Activated CD4-positive, alpha-beta T cell treated with anti-CD3 and anti-CD28 coated beads for 36 hours (primary cell): ENCODE data around the gene SPTB. TPM values are rescaled to one million over a fixed set of nuclear protein-coding genes. Genes with fewer than 3 reads are reported as not detected.

Experiments
- ATAC-seq: fragments of 200-7000 bp; cut with Tn5 transposase; one replicate; pipeline ENCODE4 v1.10.0; 2021; ENCODE audit warnings: mild to moderate bottlenecking, moderate library complexity
- CTCF ChIA-PET: fragments of 350-600 bp; sonication (Branson Sonifier 250); formaldehyde crosslinking; loops from one replicate; lab custom pipeline; 2021; ENCODE audit warnings: antibody characterized with exemption; lab: Charles Lee
- POLR2A ChIA-PET: fragments of 350-600 bp; sonication (Branson Sonifier 250); formaldehyde crosslinking; loops from one replicate; lab custom pipeline; 2021; ENCODE audit warnings: antibody characterized with exemption, inconsistent platforms; lab: Charles Lee
- DNase-seq: peaks from one replicate; pipeline ENCODE4 v3.0.0-alpha.2; 2020
- H3K27ac Mint-ChIP-seq: one replicate; pipeline ENCODE4 v1.8.0; 2021; ENCODE audit warnings: mixed read lengths
- H3K27me3 Mint-ChIP-seq: one replicate; pipeline ENCODE4 v1.8.0; 2021; ENCODE audit warnings: mixed read lengths
- H3K36me3 Mint-ChIP-seq: one replicate; pipeline ENCODE4 v1.8.0; 2021; ENCODE audit warnings: low read depth, mixed read lengths
- H3K4me1 Mint-ChIP-seq: one replicate; pipeline ENCODE4 v1.8.0; 2021; ENCODE audit warnings: mixed read lengths
- H3K4me3 Mint-ChIP-seq: one replicate; pipeline ENCODE4 v1.8.0; 2021; ENCODE audit warnings: mild to moderate bottlenecking, moderate library complexity, mixed read lengths
- H3K9me3 Mint-ChIP-seq: one replicate; pipeline ENCODE4 v1.8.0; 2021; ENCODE audit warnings: low read depth, mixed read lengths
- intact Hi-C, 2 experiments: fragments of 100-400 bp; cut with DNase I in 1 of 2; cut with micrococcal nuclease in 1 of 2; formaldehyde crosslinking; loops; one replicate each; pipeline versions ENCODE4 v1.14.2 to v1.15.1; 2022 to 2024; cut with DNase I, micrococcal nuclease
- total RNA-seq, 2 experiments: library from RNA; stranded (reverse); gene quantifications; one replicate each; pipeline ENCODE4 v1.2.3, GENCODE V29; 2021

SPTB gene
- total RNA-seq, 2 experiments from 2014 or later = 0.32 to 0.60 TPM

DNA sequence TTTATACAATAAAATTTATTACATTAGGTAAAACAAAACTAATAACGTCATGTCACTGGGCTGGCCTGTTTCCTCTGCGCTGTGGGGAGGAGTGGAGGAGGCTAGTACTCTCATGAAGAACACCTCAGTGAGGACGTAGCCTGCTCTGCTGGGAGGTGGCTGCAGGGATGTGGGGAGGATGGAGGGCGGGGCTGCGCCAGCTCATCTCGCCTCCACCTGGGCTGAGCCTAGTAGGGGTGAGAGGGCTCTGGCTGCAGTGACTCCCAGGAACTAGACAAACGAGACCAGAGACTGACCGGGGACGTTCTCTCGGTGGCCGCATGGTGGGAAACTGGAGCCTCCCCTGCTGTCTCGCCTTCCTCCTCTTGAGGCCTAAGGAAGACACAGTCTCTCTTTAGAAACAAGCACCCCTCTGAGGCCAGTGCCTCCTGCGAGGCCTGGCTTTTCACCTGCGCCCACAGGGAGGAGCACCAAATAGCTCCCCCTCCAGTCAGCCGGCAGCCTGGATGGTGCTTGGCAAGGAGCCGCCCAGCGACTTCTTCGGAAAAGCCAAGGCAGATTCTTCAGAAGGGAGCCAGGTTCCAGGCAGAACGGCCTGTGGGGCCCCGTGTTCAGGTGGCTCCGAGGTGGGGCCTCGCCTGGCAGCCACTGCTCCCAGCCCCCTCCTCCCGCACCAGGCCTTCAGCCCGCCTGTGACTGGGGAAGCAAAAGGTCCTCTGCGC, 113.1 kb downstream of the SPTB start:
- CTCF ChIA-PET = interaction anchor here (2.3 kb wide), 1 partner anchor 96 kb away, joined by 20 read pairs; no protein-coding TSS in a partner anchor
- ATAC-seq = no peak
- no peaks in the 10 kb centered on the region for H3K27me3 Mint-ChIP-seq
- no peak overlapping the region for H3K27ac Mint-ChIP-seq
- DNase-seq = no peak
- POLR2A ChIA-PET = no interaction called here
- no peak overlapping the region for H3K4me3 Mint-ChIP-seq
- no peaks in the 10 kb centered on the region for H3K36me3 Mint-ChIP-seq
- intact Hi-C loops = loop anchor here in 1 of 2 experiments (10.0 kb wide), 1 partner anchor 422 kb away; no protein-coding TSS in a partner anchor
- peaks cover 40% of the 10 kb centered on the region for H3K4me1 Mint-ChIP-seq
- no peaks in the 10 kb centered on the region for H3K9me3 Mint-ChIP-seq

DNA sequence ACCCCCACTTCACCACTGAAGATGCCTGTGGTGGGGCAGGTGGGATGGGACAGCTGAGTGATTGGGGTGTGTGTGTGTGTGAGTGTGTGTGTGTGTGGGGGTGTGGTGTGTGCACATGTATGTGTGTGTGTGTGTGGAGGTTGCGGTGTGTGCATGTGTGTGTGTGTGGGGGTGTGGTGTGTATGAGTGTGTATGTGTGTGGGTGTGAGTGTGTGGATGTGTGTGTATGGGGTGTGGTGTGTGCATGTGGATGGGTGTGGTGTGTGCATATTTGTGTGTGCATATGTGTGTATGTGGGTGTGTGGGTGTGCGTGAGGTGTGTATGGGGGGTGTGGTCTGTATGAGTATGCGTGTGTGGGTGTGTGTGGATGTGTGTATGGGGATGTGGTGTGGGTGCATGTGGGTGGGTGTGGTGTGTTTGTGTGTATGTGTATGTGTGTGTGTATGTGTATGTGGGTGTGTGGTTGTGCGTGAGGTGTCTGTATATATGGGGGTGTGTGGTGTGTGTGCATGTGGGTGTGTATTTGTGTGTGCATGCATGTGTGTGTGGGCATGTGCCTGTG, 113.9 kb downstream of the SPTB start:
- ATAC-seq = no peak
- Mint-ChIP-seq H3K36me3 (no peaks in the 10 kb centered on the region), H3K27ac (no peak overlapping the region), H3K4me3 (no peak overlapping the region), H3K27me3 (no peaks in the 10 kb centered on the region), H3K9me3 (no peaks in the 10 kb centered on the region), H3K4me1 (peaks cover 36% of the 10 kb centered on the region)
- intact Hi-C loops = loop anchor here in 1 of 2 experiments (10.0 kb wide), 1 partner anchor 421 kb away; no protein-coding TSS in a partner anchor
- ChIA-PET CTCF (interaction anchor here (0.7 to 2.3 kb wide), 10 partner anchors 10 to 254 kb away, joined by 3 to 20 read pairs (median 6); no protein-coding TSS in a partner anchor), POLR2A (no interaction called here)
- DNase-seq = no peak

DNA sequence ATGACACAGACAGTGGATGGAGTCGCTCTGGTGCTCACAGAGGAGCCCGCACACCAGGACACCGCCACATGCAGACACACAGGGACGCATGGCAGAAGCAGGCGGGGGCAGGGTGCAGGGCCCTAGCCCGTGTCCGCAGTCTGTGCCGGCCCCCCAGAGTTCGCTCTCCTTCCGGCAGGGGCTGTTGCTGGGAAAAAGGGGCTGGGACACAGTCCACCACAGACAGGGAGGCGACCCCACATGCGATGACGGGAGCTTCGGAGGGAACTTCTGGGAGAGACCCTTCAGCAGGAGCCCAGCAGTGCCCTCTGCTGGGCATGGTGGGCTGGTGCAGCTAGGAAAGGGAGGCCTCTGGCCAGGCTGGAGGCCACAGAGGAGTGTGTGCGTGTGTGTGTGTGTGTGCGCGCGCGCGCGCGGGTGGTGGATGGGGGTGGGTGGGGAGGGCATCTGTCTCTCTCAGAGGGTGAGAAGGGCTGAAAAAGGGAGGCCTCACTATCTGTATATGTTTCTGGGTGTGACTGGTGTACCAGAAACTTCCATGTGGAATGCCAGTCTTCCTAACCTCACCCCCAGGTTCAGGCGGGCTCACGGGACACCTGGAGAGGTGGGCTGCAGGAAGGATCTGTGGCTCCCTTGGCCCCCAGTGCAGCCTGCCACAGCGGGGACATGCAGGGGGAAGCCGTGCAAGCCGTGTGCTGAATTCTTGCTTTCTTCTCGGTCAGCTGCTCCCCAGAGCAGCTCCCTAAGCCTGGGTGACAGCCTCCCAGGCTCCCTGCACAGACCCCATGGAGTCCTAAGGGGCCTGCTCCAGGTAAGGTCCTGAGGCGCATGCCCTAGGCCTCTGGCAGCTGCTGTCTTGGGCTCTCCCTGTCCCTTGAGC, 114.8 kb downstream of the SPTB start:
- Mint-ChIP-seq H3K4me3 (peak overlapping the region; percentile 42), H3K4me1 (peaks cover 35% of the 10 kb centered on the region), H3K9me3 (no peaks in the 10 kb centered on the region), H3K27ac (no peak overlapping the region), H3K27me3 (no peaks in the 10 kb centered on the region), H3K36me3 (no peaks in the 10 kb centered on the region)
- ChIA-PET POLR2A (interaction anchor here (0.6 kb wide), 1 partner anchor 231 kb away, joined by 3 read pairs; no protein-coding TSS in a partner anchor), CTCF (interaction anchor here (0.5 to 2.3 kb wide), 27 partner anchors 8 to 422 kb away, joined by 3 to 20 read pairs (median 3); no protein-coding TSS in a partner anchor)
- ATAC-seq (peak; percentile 84), DNase-seq (peak; percentile 80)
- intact Hi-C loops = loop anchor here (1.0 to 10.0 kb wide), 4 partner anchors 94 to 428 kb away; no protein-coding TSS in a partner anchor

DNA sequence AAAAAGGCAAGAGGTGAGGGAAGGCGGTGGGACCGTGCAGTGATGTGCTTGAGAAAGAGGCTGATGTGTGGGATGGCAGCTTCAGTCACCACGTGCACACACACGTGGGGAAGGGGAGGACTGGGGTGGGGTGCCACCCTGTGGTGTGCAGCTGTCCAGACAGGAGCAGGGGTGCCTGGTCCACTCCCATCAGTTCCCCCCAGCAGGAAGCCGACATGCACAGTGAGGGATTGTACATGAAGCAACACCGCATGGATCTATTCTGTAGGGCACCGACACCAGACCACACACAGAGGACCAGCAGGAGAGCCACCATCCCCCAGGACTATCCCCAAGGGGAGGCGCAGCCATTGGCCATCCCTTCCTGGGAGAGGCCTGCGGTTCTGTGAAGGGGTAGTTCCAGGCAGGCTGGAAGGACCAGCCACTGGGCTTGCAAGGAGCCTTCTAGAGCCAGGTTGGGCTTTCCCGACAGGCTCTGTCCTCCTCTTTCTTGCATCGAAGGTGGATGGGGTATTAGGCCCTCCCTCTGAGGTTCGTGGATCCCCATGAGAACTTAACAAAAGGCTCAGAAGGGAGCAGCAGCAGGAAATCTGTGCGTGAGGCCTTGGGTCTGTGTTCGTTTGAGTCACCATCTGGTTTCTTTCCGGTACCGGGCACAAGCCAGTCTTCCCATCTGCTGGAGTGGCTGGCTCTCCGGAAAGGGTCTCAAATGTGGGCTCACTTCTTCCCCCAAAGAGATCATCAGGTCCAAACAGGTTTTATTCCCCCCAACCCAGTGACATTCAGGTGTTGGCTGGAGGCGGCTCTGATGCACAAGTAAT, 115.7 kb downstream of the SPTB start:
- H3K4me1 Mint-ChIP-seq = peaks cover 35% of the 10 kb centered on the region
- H3K27ac Mint-ChIP-seq = peak overlapping the region; percentile 3
- ChIA-PET POLR2A (interaction anchor here (0.6 kb wide), 1 partner anchor 230 kb away, joined by 3 read pairs; no protein-coding TSS in a partner anchor), CTCF (interaction anchor here (0.6 to 2.3 kb wide), 18 partner anchors 9 to 366 kb away, joined by 3 to 20 read pairs (median 3); partner anchors contain the start of gene HSPA2)
- ATAC-seq (no peak), DNase-seq (peak; percentile 30)
- no peaks in the 10 kb centered on the region for H3K36me3 Mint-ChIP-seq
- no peaks in the 10 kb centered on the region for H3K9me3 Mint-ChIP-seq
- intact Hi-C loops = loop anchor here (1.0 to 10.0 kb wide), 4 partner anchors 93 to 427 kb away; no protein-coding TSS in a partner anchor
- H3K4me3 Mint-ChIP-seq = peak overlapping the region; percentile 42
- no peaks in the 10 kb centered on the region for H3K27me3 Mint-ChIP-seq

DNA sequence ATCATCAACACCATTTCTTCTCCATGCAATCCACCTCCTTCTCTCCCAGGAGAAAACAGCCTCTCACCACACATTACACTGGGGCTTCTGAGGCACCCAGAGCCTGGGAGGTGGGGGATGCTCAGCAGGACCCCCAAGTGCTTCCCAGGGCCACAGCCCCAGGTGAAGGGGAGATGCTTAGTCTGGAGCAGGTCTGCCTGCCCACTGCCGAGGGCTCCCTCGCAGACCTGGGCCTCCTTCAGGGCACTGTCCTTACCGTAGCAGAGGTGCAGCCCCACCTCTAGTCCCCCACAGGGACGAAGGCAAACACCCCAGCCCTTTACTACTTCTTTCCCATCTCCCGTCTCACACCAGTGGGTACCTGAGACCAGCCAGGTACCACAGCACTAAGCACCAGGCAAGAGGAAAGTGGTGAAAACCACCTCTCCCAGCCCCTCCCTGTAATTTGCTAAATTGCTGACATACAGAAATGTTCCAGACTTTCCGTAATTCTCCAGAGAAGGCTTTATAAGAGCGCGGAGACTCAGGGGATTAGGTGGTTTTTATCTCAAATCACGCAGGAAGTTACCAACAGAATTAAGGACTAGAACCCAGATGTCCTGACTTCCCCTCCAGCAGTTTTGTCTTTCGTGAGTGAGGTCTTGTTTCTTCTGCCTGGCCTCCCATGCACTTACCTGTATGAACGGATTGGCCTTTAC, 116.5 kb downstream of the SPTB start:
- Mint-ChIP-seq H3K4me1 (peaks cover 35% of the 10 kb centered on the region), H3K27ac (no peak overlapping the region), H3K4me3 (no peak overlapping the region), H3K9me3 (no peaks in the 10 kb centered on the region), H3K27me3 (no peaks in the 10 kb centered on the region), H3K36me3 (no peaks in the 10 kb centered on the region)
- ChIA-PET CTCF (interaction anchor here (0.6 to 1.3 kb wide), 4 partner anchors 126 to 315 kb away, joined by 3 to 5 read pairs (median 3); partner anchors contain the start of gene HSPA2), POLR2A (no interaction called here)
- DNase-seq = no peak
- intact Hi-C loops = loop anchor here (5.0 to 10.0 kb wide), 3 partner anchors 129 to 426 kb away; no protein-coding TSS in a partner anchor
- no peak for ATAC-seq

DNA sequence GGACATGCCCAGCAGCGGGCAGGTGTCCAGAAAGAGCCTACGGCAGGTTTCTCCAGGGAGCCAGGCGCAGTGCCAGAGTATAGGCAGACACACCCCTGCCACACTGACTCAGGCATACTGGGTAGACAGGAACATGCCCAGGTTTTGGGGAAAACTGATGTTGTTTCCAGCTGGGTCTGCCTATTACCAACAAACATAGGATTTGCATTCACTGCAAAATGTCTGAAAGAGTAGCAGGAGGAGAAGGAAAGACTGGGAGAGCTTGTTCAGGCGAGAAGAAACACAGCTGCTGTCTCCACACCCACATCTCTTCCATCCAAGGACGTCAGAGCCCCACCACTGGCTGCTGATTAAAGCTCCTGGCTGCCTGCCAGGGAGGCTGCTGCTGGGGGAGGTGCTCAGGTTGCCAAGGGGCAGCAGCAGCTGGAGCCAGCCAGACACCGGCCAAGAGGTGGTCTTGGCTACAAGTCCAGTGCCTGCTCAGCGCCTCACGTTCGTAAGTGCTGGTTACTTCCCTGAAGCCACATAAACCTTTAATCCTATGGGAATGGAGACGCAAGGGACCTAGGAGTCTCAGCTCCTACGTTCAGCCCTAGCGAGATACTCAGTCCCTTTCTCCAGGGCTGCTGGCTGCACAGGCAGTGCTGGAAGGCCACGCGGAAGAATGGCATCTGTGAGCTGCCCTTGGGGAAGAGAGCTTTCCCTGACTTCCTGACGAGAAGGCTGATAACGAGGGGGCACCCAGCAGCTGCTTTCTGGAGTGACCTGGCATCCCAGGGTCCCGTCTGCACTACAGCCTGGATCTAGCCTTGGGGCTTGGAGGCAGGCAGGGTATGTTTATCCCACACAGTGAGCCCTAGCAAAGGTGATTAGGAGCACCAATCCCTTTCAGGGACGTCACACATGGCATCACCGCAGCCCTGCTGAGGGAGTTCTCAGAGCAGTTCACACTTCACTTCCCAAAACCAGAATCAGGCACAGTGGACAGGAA, 117.4 kb downstream of the SPTB start:
- POLR2A ChIA-PET = no interaction called here
- no peak overlapping the region for H3K27ac Mint-ChIP-seq
- DNase-seq (peak; percentile 68), ATAC-seq (no peak)
- intact Hi-C loops = loop anchor here (5.0 to 10.0 kb wide), 3 partner anchors 130 to 425 kb away; no protein-coding TSS in a partner anchor
- H3K4me1 Mint-ChIP-seq = peaks cover 38% of the 10 kb centered on the region
- H3K4me3 Mint-ChIP-seq = no peak overlapping the region
- no peaks in the 10 kb centered on the region for H3K9me3 Mint-ChIP-seq
- H3K27me3 Mint-ChIP-seq = no peaks in the 10 kb centered on the region
- no peaks in the 10 kb centered on the region for H3K36me3 Mint-ChIP-seq
- CTCF ChIA-PET = interaction anchor here (0.7 to 2.4 kb wide), 17 partner anchors 15 to 691 kb away, joined by 3 to 7 read pairs (median 4); no protein-coding TSS in a partner anchor

DNA sequence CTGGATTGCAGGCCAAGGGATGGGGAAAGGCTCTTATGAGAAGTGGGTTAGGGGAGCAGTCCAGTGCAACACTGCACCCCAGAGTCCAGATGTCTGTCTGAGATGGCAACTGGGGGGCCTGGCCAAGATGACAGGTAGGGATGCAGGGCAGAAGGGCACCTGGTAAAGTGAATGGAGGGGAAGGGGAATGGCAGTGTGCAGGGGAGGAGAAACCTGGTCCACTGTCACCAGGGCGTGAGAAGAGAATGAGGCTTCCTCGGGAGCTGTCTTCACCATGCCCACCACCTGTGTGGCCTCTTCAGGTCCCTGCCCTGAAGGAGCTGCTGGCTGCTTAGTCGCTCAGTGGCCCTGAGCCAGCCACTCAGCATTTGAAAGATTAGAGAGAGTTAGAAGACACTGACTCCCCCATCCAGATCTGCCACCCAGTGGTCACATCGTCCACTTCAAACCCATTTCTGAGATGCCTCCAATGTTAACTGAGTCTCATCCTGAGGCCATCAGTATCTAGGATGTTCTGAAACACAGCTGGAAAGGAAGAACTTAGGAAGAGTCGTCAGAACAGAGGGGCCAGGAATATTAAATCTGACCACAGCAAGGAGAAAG, 118.2 kb downstream of the SPTB start:
- intact Hi-C loops = loop anchor here (5.0 to 10.0 kb wide), 3 partner anchors 131 to 424 kb away; no protein-coding TSS in a partner anchor
- no peaks in the 10 kb centered on the region for H3K9me3 Mint-ChIP-seq
- H3K4me3 Mint-ChIP-seq = no peak overlapping the region
- no peak for DNase-seq
- POLR2A ChIA-PET = no interaction called here
- H3K27me3 Mint-ChIP-seq = no peaks in the 10 kb centered on the region
- CTCF ChIA-PET = interaction anchor here (0.7 to 2.4 kb wide), 17 partner anchors 11 to 690 kb away, joined by 3 to 10 read pairs (median 4); no protein-coding TSS in a partner anchor
- peaks cover 45% of the 10 kb centered on the region for H3K4me1 Mint-ChIP-seq
- ATAC-seq = no peak
- H3K27ac Mint-ChIP-seq = no peak overlapping the region
- H3K36me3 Mint-ChIP-seq = no peaks in the 10 kb centered on the region

DNA sequence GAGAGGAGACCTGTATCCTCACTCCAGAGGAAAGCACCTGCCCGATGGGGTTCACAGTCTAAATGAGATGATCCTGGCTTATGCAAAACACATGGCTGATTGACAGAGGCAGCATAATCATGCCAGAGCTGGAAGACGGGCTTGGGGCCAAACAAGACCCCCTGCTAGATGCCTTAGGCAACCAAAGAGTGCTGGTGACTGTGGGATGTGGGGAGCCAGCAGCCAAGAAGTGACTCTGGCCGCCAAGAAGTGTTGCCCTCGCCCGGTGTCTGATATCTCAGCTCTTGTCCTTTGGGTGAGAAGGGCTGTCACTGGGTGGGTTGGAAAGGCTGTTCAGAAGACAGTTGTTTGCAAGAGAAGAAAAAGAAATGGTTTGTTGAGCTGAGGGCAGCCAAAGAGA, 118.8 kb downstream of the SPTB start:
- Mint-ChIP-seq H3K4me3 (no peak overlapping the region), H3K4me1 (peaks cover 44% of the 10 kb centered on the region), H3K36me3 (no peaks in the 10 kb centered on the region), H3K9me3 (no peaks in the 10 kb centered on the region), H3K27me3 (no peaks in the 10 kb centered on the region), H3K27ac (no peak overlapping the region)
- intact Hi-C loops = loop anchor here (1.0 to 10.0 kb wide), 4 partner anchors 131 to 424 kb away; no protein-coding TSS in a partner anchor
- ChIA-PET POLR2A (no interaction called here), CTCF (interaction anchor here (0.7 to 2.4 kb wide), 14 partner anchors 10 to 220 kb away, joined by 3 to 10 read pairs (median 4); no protein-coding TSS in a partner anchor)
- DNase-seq (no peak), ATAC-seq (no peak)
